Mammary epithelial cell (primary cell): Measurements from ENCODE around the gene PPP1R13B.

ENCODE experiments used
- CTCF ChIP-seq, 2 donors: IDR thresholded peaks in 1 of 2; conservative IDR thresholded peaks in 1 of 2; 2 replicates each; pipeline ENCODE4 v1.5.1; 2011 to 2012; ENCODE audit warnings: inconsistent platforms in 2 of 2, low read length in 2 of 2, mild to moderate bottlenecking in 2 of 2, control low read depth in 1 of 2, low read depth in 1 of 2; ENCODE audit not compliant: insufficient read depth in 1 of 2; ENCODE audit errors: extremely low read depth in 1 of 2
- EZH2 ChIP-seq: IDR thresholded peaks from 2 replicates; pipeline ENCODE4 v1.6.1; 2012; ENCODE audit warnings: low read length, inconsistent platforms, borderline replicate concordance

GRCh38 chr14:103816991-103817390 is 30.4 kb downstream of the PPP1R13B start:
- no peak for TF ChIP-seq CTCF (conservative IDR thresholded peaks at IDR 0.05 in 1 of 2, IDR thresholded peaks at IDR 0.05 in 1 of 2; ENCODE audit: extremely low read depth in 1 of 2, insufficient read depth in 1 of 2, low read depth in 1 of 2, low read length in 2 of 2)
- TF ChIP-seq EZH2: no peak
